OCI-LY3 (cell line): ENCODE results near the gene DYNLRB1.

Experiments
- EZH2phosphoT487 ChIP-seq: fragments of 200-600 bp; shearing (Covaris generic); IDR thresholded peaks from 2 replicates; pipeline ENCODE4 v1.6.1; 2018; ENCODE audit warnings: antibody characterized with exemption, mixed run types, low read depth
- TF ChIP-seq, protein P1 (sequence below): fragments of 200-600, 300-600 bp; sonication (generic); IDR thresholded peaks from 2 replicates; pipeline ENCODE4 v1.5.1; 2014; ENCODE audit warnings: antibody characterized with exemption, low read length, low read depth

DNA sequence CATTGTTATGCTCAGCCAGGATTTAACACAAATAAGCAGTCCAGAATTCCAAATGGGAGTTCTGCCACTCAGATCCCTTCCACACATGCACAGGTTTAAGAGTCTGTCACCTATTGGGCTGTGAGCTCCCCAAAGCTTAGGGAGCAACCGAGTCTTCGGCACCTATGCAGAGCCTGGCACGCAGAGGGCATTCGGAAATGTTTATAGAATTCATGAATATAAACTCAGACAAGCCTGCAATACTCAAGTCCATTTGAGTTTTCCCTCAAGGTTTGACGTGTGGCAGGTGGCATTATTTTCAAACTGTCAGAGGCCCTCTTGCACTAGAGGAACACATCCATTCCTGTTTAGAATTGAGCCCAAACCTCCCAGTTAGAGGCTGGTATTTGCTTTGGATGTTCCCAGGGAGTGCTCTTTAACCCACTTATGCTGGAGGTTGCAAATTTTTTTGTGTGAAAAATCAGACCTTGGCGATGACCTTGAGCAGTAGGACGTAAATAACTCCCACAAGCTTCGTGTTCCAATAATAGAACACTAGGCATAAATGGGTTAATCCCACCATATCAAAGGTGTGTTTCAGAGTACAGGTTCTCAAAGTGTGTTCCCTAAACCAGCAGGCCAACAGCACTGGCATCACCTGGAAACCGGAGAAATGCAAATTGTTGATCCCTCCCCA is 70.4 kb downstream of the DYNLRB1 start:
- TF ChIP-seq, protein P1, sequence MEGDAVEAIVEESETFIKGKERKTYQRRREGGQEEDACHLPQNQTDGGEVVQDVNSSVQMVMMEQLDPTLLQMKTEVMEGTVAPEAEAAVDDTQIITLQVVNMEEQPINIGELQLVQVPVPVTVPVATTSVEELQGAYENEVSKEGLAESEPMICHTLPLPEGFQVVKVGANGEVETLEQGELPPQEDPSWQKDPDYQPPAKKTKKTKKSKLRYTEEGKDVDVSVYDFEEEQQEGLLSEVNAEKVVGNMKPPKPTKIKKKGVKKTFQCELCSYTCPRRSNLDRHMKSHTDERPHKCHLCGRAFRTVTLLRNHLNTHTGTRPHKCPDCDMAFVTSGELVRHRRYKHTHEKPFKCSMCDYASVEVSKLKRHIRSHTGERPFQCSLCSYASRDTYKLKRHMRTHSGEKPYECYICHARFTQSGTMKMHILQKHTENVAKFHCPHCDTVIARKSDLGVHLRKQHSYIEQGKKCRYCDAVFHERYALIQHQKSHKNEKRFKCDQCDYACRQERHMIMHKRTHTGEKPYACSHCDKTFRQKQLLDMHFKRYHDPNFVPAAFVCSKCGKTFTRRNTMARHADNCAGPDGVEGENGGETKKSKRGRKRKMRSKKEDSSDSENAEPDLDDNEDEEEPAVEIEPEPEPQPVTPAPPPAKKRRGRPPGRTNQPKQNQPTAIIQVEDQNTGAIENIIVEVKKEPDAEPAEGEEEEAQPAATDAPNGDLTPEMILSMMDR = no peak
- TF ChIP-seq EZH2phosphoT487 = no peak
